Endothelial cell of umbilical vein (primary cell): ENCODE measurements around the gene CHST11. TPM values are rescaled to one million over a fixed set of nuclear protein-coding genes. Genes with fewer than 3 reads are reported as not detected.

ENCODE experiments used
- BruUV-seq: library from RNA; stranded (reverse); fragments of 400-500 nt; replicated peaks from 2 replicates; lab custom pipeline; 2021; lab: Mats Ljungman, UMichigan
- CTCF ChIA-PET: fragments of 300-600, 350-600 bp; sonication (Branson Sonifier 250); formaldehyde crosslinking; loops from one replicate; lab custom pipeline; 2021; ENCODE audit warnings: antibody characterized with exemption, inconsistent platforms; lab: Charles Lee
- POLR2A ChIA-PET: fragments of 300-600, 350-600 bp; sonication (Branson Sonifier 250); formaldehyde crosslinking; loops from one replicate; lab custom pipeline; 2021; ENCODE audit warnings: antibody characterized with exemption, inconsistent platforms; lab: Charles Lee
- DNase-seq: peaks from one replicate; pipeline ENCODE4 v3.0.0-alpha.2; 2011; ENCODE audit warnings: low read depth, low spot score
- FAIRE-seq: peaks from 2 replicates; lab custom pipeline; 2011; peaks lifted over from hg19 to GRCh38; lab: Jason Lieb, UNC
- H2AFZ ChIP-seq: 2 replicates; pipeline ENCODE4 v1.6.0; 2012; ENCODE audit warnings: low read depth, low read length, control low read depth, inconsistent platforms
- H3K27ac ChIP-seq: 2 replicates; pipeline ENCODE4 v1.5.1; 2011; ENCODE audit warnings: low read depth, mild to moderate bottlenecking, control low read depth, low read length, moderate library complexity; ENCODE audit not compliant: insufficient read depth
- H3K27me3 ChIP-seq, 2 experiments: 2 replicates each; pipeline versions ENCODE4 v1.6.0 to v1.6.1; 2011; ENCODE audit warnings: low read length in 2 of 2, mixed read lengths in 1 of 2; ENCODE audit not compliant: control insufficient read depth in 2 of 2, insufficient read depth in 2 of 2
- H3K36me3 ChIP-seq, 2 experiments: 2 replicates in 1 of 2; 3 replicates in 1 of 2; pipeline ENCODE4 v1.5.1; 2011; ENCODE audit warnings: low read length in 2 of 2, mild to moderate bottlenecking in 1 of 2, moderate library complexity in 1 of 2; ENCODE audit not compliant: control insufficient read depth in 2 of 2, insufficient read depth in 2 of 2; ENCODE audit errors: extremely low read depth in 1 of 2
- H3K4me1 ChIP-seq: 3 replicates; pipeline ENCODE4 v1.5.1; 2011; ENCODE audit warnings: mild to moderate bottlenecking, low read length; ENCODE audit not compliant: control insufficient read depth, insufficient read depth; ENCODE audit errors: extremely low read depth
- H3K4me2 ChIP-seq: 2 replicates; pipeline ENCODE4 v1.6.1; 2011; ENCODE audit warnings: low read length, control low read depth, mixed read lengths; ENCODE audit not compliant: insufficient read depth
- H3K4me3 ChIP-seq, 3 experiments: fragments of 200-600 bp in 1 of 3; sonication (generic), shearing (Covaris generic) in 1 of 3; replicated peaks in 1 of 3; 2 replicates each; pipeline ENCODE4 v1.5.1; 2011 to 2016; ENCODE audit warnings: control low read depth in 3 of 3, low read length in 3 of 3, mild to moderate bottlenecking in 2 of 3, inconsistent platforms in 1 of 3, low read depth in 1 of 3, moderate library complexity in 1 of 3; ENCODE audit not compliant: insufficient read depth in 1 of 3
- H3K79me2 ChIP-seq: 2 replicates; pipeline ENCODE4 v1.6.0; 2012; ENCODE audit warnings: low read length, inconsistent platforms; ENCODE audit not compliant: control insufficient read depth, insufficient read depth
- H3K9ac ChIP-seq: replicated peaks from 2 replicates; pipeline ENCODE3; 2011; ENCODE audit warnings: low read length, control low read depth; ENCODE audit not compliant: insufficient read depth; ENCODE audit errors: extremely low read depth
- H3K9me1 ChIP-seq: replicated peaks from 3 replicates; pipeline ENCODE4 v1.6.0; 2011; ENCODE audit warnings: mild to moderate bottlenecking, low read length; ENCODE audit not compliant: control insufficient read depth, insufficient read depth; ENCODE audit errors: extremely low read depth
- H3K9me3 ChIP-seq: replicated peaks from 2 replicates; pipeline ENCODE4 v1.5.1; 2012; ENCODE audit warnings: low read length, inconsistent platforms; ENCODE audit not compliant: control insufficient read depth, insufficient read depth
- H4K20me1 ChIP-seq: replicated peaks from 2 replicates; pipeline ENCODE3; 2011; ENCODE audit warnings: mild to moderate bottlenecking, low read length; ENCODE audit not compliant: control insufficient read depth, insufficient read depth; ENCODE audit errors: extremely low read depth
- EZH2 ChIP-seq: IDR thresholded peaks from 2 replicates; pipeline ENCODE4 v1.6.1; 2012; ENCODE audit warnings: borderline replicate concordance, low read depth, mild to moderate bottlenecking, moderate library complexity, low read length, inconsistent platforms; ENCODE audit not compliant: severe bottlenecking
- FOS ChIP-seq: IDR thresholded peaks from 2 replicates; pipeline ENCODE4 v1.6.1; 2011; ENCODE audit warnings: mild to moderate bottlenecking, low read length, moderate library complexity, borderline replicate concordance; ENCODE audit not compliant: insufficient read depth
- GATA2 ChIP-seq: IDR thresholded peaks from 2 replicates; pipeline ENCODE4 v1.7.0; 2011; ENCODE audit warnings: low read depth, mild to moderate bottlenecking, moderate library complexity, mixed read lengths, low read length; ENCODE audit not compliant: insufficient read length, insufficient read depth
- JUN ChIP-seq: IDR thresholded peaks from 2 replicates; pipeline ENCODE4 v1.6.1; 2011; ENCODE audit warnings: borderline replicate concordance, low read depth; ENCODE audit not compliant: insufficient read length, insufficient read depth
- MYC ChIP-seq: IDR thresholded peaks from one replicate; pipeline ENCODE4 v1.6.1; 2011; ENCODE audit warnings: mild to moderate bottlenecking, low read depth, low read length
- POLR2A ChIP-seq: IDR thresholded peaks from 2 replicates; pipeline ENCODE4 v1.6.1; 2012; ENCODE audit warnings: low read depth, mild to moderate bottlenecking, control low read depth, low read length
- POLR2AphosphoS5 ChIP-seq: IDR thresholded peaks from 2 replicates; pipeline ENCODE4 v1.6.1; 2012; ENCODE audit warnings: low read depth, mild to moderate bottlenecking, control low read depth, low read length, moderate library complexity; ENCODE audit not compliant: insufficient read depth
- dilution Hi-C: fragments of 300-500 bp; cut with MboI; formaldehyde crosslinking; loops from one replicate; pipeline ENCODE4 v1.15.0; 2019; ENCODE audit warnings: low sequenced_read_pairs; ENCODE audit not compliant: extremely low pct_ligation_motif_present
- intact Hi-C: fragments of 100-400 bp; cut with micrococcal nuclease; formaldehyde crosslinking; loops from one replicate; pipeline ENCODE4 v1.10.0; 2022
- polyA plus RNA-seq, 4 experiments: library from polyadenylated mRNA; depleted of rRNA in 3 of 4; stranded (reverse) in 3 of 4; unstranded in 1 of 4; fragments of >200 nt; gene quantifications; 2 replicates each; pipeline versions ENCODE4 v1.2.1 to v1.2.3, GENCODE V29; 2011 to 2012; ENCODE audit warnings: missing spikeins in 1 of 4
- total RNA-seq: library from RNA; stranded (reverse); gene quantifications from 2 replicates; pipeline ENCODE4 v1.2.3, GENCODE V29; 2021
- TF ChIP-seq, protein P1 (sequence below), 2 donors: IDR thresholded peaks; 1 replicate in 1 of 2; 2 replicates in 1 of 2; pipeline ENCODE4 v1.5.1; 2011; ENCODE audit warnings: low read length in 2 of 2, mild to moderate bottlenecking in 2 of 2, moderate library complexity in 2 of 2, control low read depth in 1 of 2, inconsistent platforms in 1 of 2, low read depth in 1 of 2; ENCODE audit not compliant: insufficient read depth in 1 of 2; ENCODE audit errors: extremely low read depth in 1 of 2
- TF ChIP-seq, protein P2 (sequence below): IDR thresholded peaks from 2 replicates; pipeline ENCODE4 v1.6.1; 2011; ENCODE audit not compliant: insufficient read depth, insufficient read length

The CHST11 gene
- total and polyA plus RNA-seq, 2 donors (not counting 3 experiments of a cell fraction or from before 2014, with no cell fraction given), result 19.7 to 20.9 TPM

DNA sequence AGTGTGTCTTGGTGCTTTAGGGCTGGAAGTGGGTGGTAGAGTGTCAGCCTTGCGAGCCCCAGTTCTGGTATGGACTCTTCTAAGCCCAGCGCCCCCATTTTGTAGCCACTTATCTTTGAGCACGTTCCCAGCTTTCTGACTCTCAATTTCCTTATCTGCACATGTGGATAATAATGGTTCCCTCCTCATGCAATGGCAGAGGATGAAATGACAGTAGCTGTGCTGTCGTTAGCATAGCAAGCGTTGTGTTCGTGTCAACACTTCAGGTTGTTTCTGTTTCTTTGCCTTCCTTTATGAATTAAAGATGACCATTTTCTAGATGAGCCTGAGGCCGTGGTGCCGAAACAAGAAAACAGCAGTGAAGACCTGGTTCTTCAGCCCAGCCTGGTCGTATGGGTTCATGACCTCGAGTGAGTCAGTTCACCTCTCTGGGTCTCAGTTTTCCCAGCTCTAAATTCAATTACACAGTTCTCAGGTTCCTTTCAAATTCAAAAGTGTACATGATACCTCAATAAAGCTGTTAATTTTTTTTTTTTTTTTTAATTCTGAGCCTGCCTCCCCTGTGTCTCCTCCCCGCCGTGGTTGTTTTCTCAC is 268.3 kb downstream of the CHST11 start:
- ChIA-PET POLR2A (interaction anchor here (0.5 kb wide), 1 partner anchor 268 kb away, joined by 5 read pairs; no protein-coding TSS in a partner anchor), CTCF (no interaction called here)
- H3K4me2 ChIP-seq, result no peak overlapping the region
- FAIRE-seq (no peak), DNase-seq (no peak)
- H3K27me3 ChIP-seq, result no peaks in the 10 kb centered on the region
- intact Hi-C loops (loop anchor here (5.0 kb wide), 3 partner anchors 53 to 343 kb away; no protein-coding TSS in a partner anchor), dilution Hi-C loops (no loop called here)
- no peak overlapping the region for H3K27ac ChIP-seq
- no peaks in the 10 kb centered on the region for H3K9me3 ChIP-seq
- H3K4me1 ChIP-seq, result peaks cover 26% of the 10 kb centered on the region
- TF ChIP-seq, protein P1, sequence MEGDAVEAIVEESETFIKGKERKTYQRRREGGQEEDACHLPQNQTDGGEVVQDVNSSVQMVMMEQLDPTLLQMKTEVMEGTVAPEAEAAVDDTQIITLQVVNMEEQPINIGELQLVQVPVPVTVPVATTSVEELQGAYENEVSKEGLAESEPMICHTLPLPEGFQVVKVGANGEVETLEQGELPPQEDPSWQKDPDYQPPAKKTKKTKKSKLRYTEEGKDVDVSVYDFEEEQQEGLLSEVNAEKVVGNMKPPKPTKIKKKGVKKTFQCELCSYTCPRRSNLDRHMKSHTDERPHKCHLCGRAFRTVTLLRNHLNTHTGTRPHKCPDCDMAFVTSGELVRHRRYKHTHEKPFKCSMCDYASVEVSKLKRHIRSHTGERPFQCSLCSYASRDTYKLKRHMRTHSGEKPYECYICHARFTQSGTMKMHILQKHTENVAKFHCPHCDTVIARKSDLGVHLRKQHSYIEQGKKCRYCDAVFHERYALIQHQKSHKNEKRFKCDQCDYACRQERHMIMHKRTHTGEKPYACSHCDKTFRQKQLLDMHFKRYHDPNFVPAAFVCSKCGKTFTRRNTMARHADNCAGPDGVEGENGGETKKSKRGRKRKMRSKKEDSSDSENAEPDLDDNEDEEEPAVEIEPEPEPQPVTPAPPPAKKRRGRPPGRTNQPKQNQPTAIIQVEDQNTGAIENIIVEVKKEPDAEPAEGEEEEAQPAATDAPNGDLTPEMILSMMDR (IDR thresholded peaks at IDR 0.05; ENCODE audit: extremely low read depth in 1 of 2, insufficient read depth in 1 of 2, low read depth in 1 of 2, low read length in 2 of 2), result no peak
- TF ChIP-seq, protein P2, sequence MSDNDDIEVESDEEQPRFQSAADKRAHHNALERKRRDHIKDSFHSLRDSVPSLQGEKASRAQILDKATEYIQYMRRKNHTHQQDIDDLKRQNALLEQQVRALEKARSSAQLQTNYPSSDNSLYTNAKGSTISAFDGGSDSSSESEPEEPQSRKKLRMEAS, result no peak
- no peak for TF ChIP-seq MYC
- TF ChIP-seq FOS, result no peak
- TF ChIP-seq JUN, result no peak
- no peak for TF ChIP-seq POLR2A
- no peak for TF ChIP-seq EZH2
- no peak for TF ChIP-seq GATA2
- TF ChIP-seq POLR2AphosphoS5, result no peak
- H3K4me3 ChIP-seq, result no peak overlapping the region
- H3K79me2 ChIP-seq, result no peaks in the 10 kb centered on the region
- H3K9ac ChIP-seq, result no peak overlapping the region
- H4K20me1 ChIP-seq, result no peaks in the 10 kb centered on the region
- no peaks in the 10 kb centered on the region for H3K9me1 ChIP-seq
- no peak overlapping the region for H2AFZ ChIP-seq
- no peaks in the 10 kb centered on the region for H3K36me3 ChIP-seq
- no TSS peak for BruUV-seq
